RWPE2 (cell line): ENCODE measurements around the gene RPL38.

Source experiments
- ATAC-seq: fragments of 200-7000 bp; cut with Tn5 transposase; 3 replicates; pipeline ENCODE4 v1.9.1; 2021; ENCODE audit warnings: low read depth
- DNase-seq: peaks from one replicate; pipeline ENCODE4 v3.0.0-alpha.2; 2020; ENCODE audit warnings: low spot score
- H3K27ac ChIP-seq: fragments of 450-650 bp; 2 replicates; pipeline ENCODE4 v1.5.1; 2017; ENCODE audit warnings: mild to moderate bottlenecking; ENCODE audit not compliant: poor library complexity, severe bottlenecking
- H3K27me3 ChIP-seq: fragments of 250-450 bp; sonication (Bioruptor Pico); 2 replicates; pipeline ENCODE4 v1.5.1; 2021; ENCODE audit warnings: mild to moderate bottlenecking, moderate library complexity; ENCODE audit not compliant: insufficient read depth, poor library complexity, severe bottlenecking
- H3K36me3 ChIP-seq: fragments of 250-450 bp; sonication (Bioruptor Pico); 2 replicates; pipeline ENCODE4 v1.5.1; 2020; ENCODE audit warnings: low read depth, mild to moderate bottlenecking, moderate library complexity
- H3K4me1 ChIP-seq: fragments of 250-450 bp; sonication (Bioruptor Pico); 2 replicates; pipeline ENCODE4 v1.5.1; 2021; ENCODE audit warnings: mild to moderate bottlenecking, moderate library complexity; ENCODE audit not compliant: insufficient read depth, poor library complexity, severe bottlenecking
- H3K4me3 ChIP-seq: fragments of 250-450 bp; sonication (Bioruptor Pico); 2 replicates; pipeline ENCODE4 v1.5.1; 2021; ENCODE audit warnings: mild to moderate bottlenecking, moderate library complexity; ENCODE audit not compliant: severe bottlenecking
- H3K9me3 ChIP-seq: fragments of 250-450 bp; sonication (Bioruptor Pico); 2 replicates; pipeline ENCODE4 v1.5.1; 2021; ENCODE audit warnings: mild to moderate bottlenecking, moderate library complexity; ENCODE audit not compliant: severe bottlenecking
- CTCF ChIP-seq: fragments of 450-650 bp; IDR thresholded peaks from one replicate; pipeline ENCODE4 v1.5.1; 2017; ENCODE audit warnings: mild to moderate bottlenecking, moderate library complexity; ENCODE audit not compliant: poor library complexity, severe bottlenecking

Gene RPL38

DNA sequence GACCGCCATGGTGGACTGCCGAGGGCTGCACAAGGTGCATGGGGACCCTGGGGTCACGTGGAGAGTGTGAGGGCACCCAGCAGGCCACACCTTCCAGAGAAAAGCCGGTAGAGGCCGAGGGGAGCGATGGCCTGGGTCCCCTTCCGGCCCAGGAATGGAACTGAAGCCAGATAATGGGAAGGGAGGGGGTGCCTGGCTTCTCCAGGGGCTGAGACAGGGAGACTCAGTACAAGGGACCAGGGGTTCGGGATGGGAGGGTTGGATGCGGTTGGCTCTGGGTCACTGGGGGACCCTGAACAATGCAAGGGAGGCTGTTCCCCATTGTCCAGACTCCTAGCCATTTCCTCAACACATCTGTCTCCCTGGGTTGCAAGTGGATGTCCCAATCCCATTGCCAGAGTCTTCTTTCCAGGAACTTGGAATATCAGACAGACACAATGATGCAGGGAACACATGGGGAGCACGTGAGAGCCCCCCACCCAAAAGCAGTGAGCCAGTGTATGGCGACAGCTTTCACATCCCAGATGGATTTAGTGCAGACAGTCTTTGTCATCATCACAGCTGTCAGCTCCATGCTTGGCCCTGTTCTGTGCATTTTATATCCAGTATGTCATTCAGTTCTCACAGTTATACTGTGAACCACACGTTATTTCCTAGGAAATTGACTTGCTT lies 47.0 kb downstream of the RPL38 start:
- no peak for TF ChIP-seq CTCF
- no peak for DNase-seq
- no peak for ATAC-seq
- no peak overlapping the region for H3K4me3 ChIP-seq
- H3K27ac ChIP-seq, result no peak overlapping the region
- H3K4me1 ChIP-seq, result no peaks in the 10 kb centered on the region
- H3K9me3 ChIP-seq, result no peaks in the 10 kb centered on the region
- H3K27me3 ChIP-seq, result no peaks in the 10 kb centered on the region
- H3K36me3 ChIP-seq, result no peaks in the 10 kb centered on the region

DNA sequence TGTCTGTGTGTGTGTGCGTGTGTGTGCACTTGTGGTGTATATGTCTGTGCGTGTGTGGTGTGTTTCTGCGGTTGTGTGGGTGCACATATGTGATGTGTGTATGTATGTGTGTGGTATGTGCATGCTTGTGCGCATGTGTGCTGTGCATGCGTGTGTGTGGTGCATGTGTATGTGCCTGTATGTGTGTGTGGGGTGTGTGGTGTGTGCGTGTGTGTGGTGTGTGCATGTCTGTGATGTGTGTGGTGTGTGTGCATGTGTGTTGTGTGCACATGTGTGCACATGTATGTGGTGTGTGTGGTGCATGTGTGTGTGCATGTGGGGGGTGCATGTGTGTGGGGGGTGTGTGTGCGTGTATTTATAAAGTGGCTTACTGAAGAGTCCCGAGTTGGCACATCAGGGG lies 47.6 kb downstream of the RPL38 start:
- Histone ChIP-seq H3K27ac (no peak overlapping the region), H3K9me3 (no peaks in the 10 kb centered on the region), H3K4me3 (no peak overlapping the region), H3K36me3 (no peaks in the 10 kb centered on the region), H3K4me1 (no peaks in the 10 kb centered on the region), H3K27me3 (no peaks in the 10 kb centered on the region)
- DNase-seq, result no peak
- TF ChIP-seq CTCF, result no peak
- no peak for ATAC-seq

- Histone ChIP-seq H3K9me3 (no peaks in the 10 kb centered on the region), H3K27me3 (no peaks in the 10 kb centered on the region), H3K27ac (no peak overlapping the region), H3K4me1 (no peaks in the 10 kb centered on the region), H3K36me3 (no peaks in the 10 kb centered on the region), H3K4me3 (no peak overlapping the region)
- no peak for TF ChIP-seq CTCF
- ATAC-seq (no peak), DNase-seq (no peak)
Measured at GRCh38 chr17:74251569-74251968, 48.1 kb downstream of the RPL38 start.

DNA sequence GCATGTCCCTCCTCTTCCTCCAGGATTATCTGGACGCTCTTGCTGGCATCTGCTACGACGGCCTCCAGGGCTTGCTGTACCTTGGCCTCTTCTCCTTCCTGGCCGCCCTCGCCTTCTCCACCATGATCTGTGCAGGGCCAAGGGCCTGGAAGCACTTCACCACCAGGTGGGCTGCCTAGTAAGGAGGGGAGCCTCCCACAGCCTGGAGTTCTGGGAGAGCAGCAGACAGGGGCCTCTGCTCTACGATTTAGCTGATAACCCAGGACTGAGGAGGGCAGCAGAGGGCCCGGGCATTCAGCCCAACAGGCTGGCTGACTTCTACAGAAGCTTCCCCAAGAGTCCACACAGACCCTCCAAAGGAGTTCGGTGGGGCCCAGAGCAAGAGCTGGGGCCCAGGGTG lies 48.7 kb downstream of the RPL38 start:
- DNase-seq (no peak), ATAC-seq (no peak; the same call in 2 of the 3 replicates)
- Histone ChIP-seq H3K36me3 (no peaks in the 10 kb centered on the region), H3K4me1 (no peaks in the 10 kb centered on the region), H3K27ac (no peak overlapping the region), H3K27me3 (no peaks in the 10 kb centered on the region), H3K4me3 (no peak overlapping the region), H3K9me3 (no peaks in the 10 kb centered on the region)
- TF ChIP-seq CTCF, result no peak

- Histone ChIP-seq H3K4me3 (no peak overlapping the region), H3K36me3 (no peaks in the 10 kb centered on the region), H3K27ac (no peak overlapping the region), H3K4me1 (no peaks in the 10 kb centered on the region), H3K9me3 (no peaks in the 10 kb centered on the region), H3K27me3 (no peaks in the 10 kb centered on the region)
- ATAC-seq, result no peak
- DNase-seq, result no peak
- no peak for TF ChIP-seq CTCF
Measured at GRCh38 chr17:74253036-74253435, 49.6 kb downstream of the RPL38 start.
